ENCODE results near the gene ZNF605.

GRCh38 chr12:132921685-132922084 is 34.4 kb downstream of the ZNF605 start:
- TF ChIP-seq, protein P1, sequence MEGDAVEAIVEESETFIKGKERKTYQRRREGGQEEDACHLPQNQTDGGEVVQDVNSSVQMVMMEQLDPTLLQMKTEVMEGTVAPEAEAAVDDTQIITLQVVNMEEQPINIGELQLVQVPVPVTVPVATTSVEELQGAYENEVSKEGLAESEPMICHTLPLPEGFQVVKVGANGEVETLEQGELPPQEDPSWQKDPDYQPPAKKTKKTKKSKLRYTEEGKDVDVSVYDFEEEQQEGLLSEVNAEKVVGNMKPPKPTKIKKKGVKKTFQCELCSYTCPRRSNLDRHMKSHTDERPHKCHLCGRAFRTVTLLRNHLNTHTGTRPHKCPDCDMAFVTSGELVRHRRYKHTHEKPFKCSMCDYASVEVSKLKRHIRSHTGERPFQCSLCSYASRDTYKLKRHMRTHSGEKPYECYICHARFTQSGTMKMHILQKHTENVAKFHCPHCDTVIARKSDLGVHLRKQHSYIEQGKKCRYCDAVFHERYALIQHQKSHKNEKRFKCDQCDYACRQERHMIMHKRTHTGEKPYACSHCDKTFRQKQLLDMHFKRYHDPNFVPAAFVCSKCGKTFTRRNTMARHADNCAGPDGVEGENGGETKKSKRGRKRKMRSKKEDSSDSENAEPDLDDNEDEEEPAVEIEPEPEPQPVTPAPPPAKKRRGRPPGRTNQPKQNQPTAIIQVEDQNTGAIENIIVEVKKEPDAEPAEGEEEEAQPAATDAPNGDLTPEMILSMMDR (IDR thresholded peaks at IDR 0.05), result no peak
- no peak for TF ChIP-seq POLR2A (IDR thresholded peaks at IDR 0.05)
- TF ChIP-seq EP300 (IDR thresholded peaks at IDR 0.05), result no peak

Data from ovary (tissue), 3 donors.